AG04449 (cell line): ENCODE measurements around the gene CTPS1.
A peak's percentile ranks its signal among the peaks of the same experiment; 100 is the strongest.

ENCODE experiments used
- CTCF ChIA-PET: fragments of 350-600 bp; formaldehyde crosslinking; extraction: SDS; loops from one replicate; lab custom pipeline; 2021; ENCODE audit warnings: antibody characterized with exemption; lab: Yijun Ruan, JAX
- POLR2A ChIA-PET: fragments of 400-600, 350-600 bp; formaldehyde crosslinking; extraction: SDS; loops from one replicate; lab custom pipeline; 2020; ENCODE audit warnings: antibody characterized with exemption, inconsistent platforms; lab: Yijun Ruan, JAX
- DNase-seq: peaks from one replicate; pipeline ENCODE4 v3.0.0-alpha.2; 2010; ENCODE audit warnings: low read depth, low spot score
- H3K4me3 ChIP-seq: 2 replicates; pipeline ENCODE4 v1.5.1; 2011; ENCODE audit warnings: low read depth, mild to moderate bottlenecking, control low read depth, low read length
- CTCF ChIP-seq: IDR thresholded peaks from one replicate; pipeline ENCODE4 v1.5.1; 2011; ENCODE audit warnings: mild to moderate bottlenecking, moderate library complexity, low read length, control low read depth, inconsistent platforms; ENCODE audit not compliant: insufficient read depth; ENCODE audit errors: missing control alignments

CTPS1 gene

GRCh38 chr1:40971966-40972365 is 7.5 kb upstream of the CTPS1 start:
- CTCF ChIA-PET: interaction anchor here (17.3 kb wide), 1 partner anchor 20 kb away, joined by 282 read pairs; no protein-coding TSS in a partner anchor
- H3K4me3 ChIP-seq: no peak overlapping the region
- DNase-seq: no peak
- POLR2A ChIA-PET: no interaction called here
- no peak for TF ChIP-seq CTCF

GRCh38 chr1:40973912-40974311 is 5.6 kb upstream of the CTPS1 start:
- TF ChIP-seq CTCF: no peak
- DNase-seq: no peak
- CTCF ChIA-PET: interaction anchor here (17.3 kb wide), 1 partner anchor 22 kb away, joined by 282 read pairs; no protein-coding TSS in a partner anchor
- H3K4me3 ChIP-seq: no peak overlapping the region
- POLR2A ChIA-PET: interaction anchor here (0.8 kb wide), 1 partner anchor 18 kb away, joined by 3 read pairs; no protein-coding TSS in a partner anchor

DNA sequence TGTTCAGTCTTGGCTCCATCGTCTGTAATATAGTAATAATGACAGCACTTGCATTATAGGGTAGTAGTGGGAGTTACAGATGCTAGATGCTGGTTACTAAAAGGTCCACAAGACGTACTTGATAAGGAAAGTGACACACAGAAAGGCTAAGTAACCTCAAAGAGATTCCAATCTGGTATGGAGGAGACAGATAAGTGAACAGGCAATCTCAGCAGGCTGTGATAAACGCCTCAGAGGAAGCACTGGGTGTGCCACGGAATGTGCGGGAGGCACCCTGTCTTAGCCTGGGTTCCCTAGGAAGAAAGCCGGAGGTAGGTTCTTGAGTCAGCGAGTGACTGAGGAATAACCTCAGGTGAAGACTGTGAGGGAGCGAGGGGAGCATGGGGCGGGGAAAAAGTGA is 4.6 kb upstream of the CTPS1 start:
- no peak for DNase-seq
- ChIA-PET CTCF (interaction anchor here (17.3 kb wide), 1 partner anchor 23 kb away, joined by 282 read pairs; no protein-coding TSS in a partner anchor), POLR2A (no interaction called here)
- H3K4me3 ChIP-seq: no peak overlapping the region
- no peak for TF ChIP-seq CTCF

GRCh38 chr1:40976952-40977690 is 2.4 kb upstream of the CTPS1 start:
- POLR2A ChIA-PET: interaction anchor here (0.7 kb wide), 3 partner anchors 16 to 350 kb away, joined by 3 to 6 read pairs (median 3); no protein-coding TSS in a partner anchor
- peak; percentile 80 for DNase-seq
- CTCF ChIA-PET: interaction anchor here (0.7 to 1.7 kb wide), 3 partner anchors 25 to 127 kb away, joined by 3 to 4 read pairs (median 4); no protein-coding TSS in a partner anchor

DNA sequence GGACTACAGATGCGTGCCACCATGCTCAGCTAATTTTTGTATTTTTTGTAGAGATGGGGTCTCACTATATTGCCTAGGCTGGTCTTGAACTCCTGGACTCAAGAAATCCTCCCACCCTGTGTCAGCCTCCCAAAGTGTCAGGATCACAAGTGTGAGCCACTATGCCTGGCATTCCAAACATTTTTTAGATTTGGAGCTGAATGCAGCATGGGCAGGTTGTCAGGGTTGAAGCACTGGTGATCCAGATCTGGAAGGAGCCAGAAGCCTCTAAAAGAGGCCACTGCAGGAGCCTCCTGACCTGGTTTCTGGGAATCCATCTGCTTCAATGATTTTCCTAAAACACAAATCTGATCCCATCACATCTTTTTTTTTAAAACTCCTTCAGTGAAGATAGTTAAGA is 1.8 kb upstream of the CTPS1 start:
- H3K4me3 ChIP-seq: no peak overlapping the region
- ChIA-PET POLR2A (interaction anchor here (0.7 kb wide), 1 partner anchor 15 kb away, joined by 6 read pairs; no protein-coding TSS in a partner anchor), CTCF (interaction anchor here (1.0 to 4.0 kb wide), 4 partner anchors 8 to 128 kb away, joined by 3 to 38 read pairs (median 4); no protein-coding TSS in a partner anchor)
- DNase-seq: no peak
- no peak for TF ChIP-seq CTCF

More at GRCh38 chr1:40976952-40977690, 2.4 kb upstream of the CTPS1 start:
- H3K4me3 ChIP-seq: no peak overlapping the region
- no peak for TF ChIP-seq CTCF

DNA sequence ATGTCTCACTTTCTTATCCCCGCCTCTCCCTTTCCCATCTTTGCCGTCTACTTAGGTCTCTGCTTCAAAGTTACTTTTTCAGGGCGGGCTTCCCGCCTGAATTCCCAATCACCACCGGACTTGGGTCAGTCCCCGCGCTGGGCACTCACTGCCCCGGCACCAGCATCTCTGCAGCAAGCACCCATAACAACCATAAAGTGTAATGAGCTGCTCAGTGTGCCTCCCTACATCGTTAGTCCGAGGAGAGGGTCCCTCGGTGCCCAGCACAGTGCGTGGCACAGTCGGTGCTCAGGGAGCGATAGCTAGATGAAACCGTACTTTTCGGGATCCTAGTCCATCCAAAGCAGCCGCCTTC is 633 bp upstream of the CTPS1 start:
- no peak for DNase-seq
- peak overlapping the region; percentile 70 for H3K4me3 ChIP-seq
- ChIA-PET POLR2A (interaction anchor here (1.3 kb wide), 1 partner anchor 23 kb away, joined by 3 read pairs; no protein-coding TSS in a partner anchor), CTCF (interaction anchor here (1.1 to 4.0 kb wide), 6 partner anchors 9 to 128 kb away, joined by 3 to 38 read pairs (median 5); no protein-coding TSS in a partner anchor)
- no peak for TF ChIP-seq CTCF
